Umbilical cord (tissue), 2 donors: ENCODE measurements around the gene STK32B. TPM values are rescaled to one million over a fixed set of nuclear protein-coding genes. Genes with fewer than 3 reads are reported as not detected.
A peak's percentile ranks its signal among the peaks of the same experiment; 100 is the strongest.

Source experiments
- DNase-seq: peaks from one replicate; pipeline ENCODE4 v3.0.0-alpha.2; 2015; ENCODE audit warnings: low spot score
- total RNA-seq: library from RNA; depleted of rRNA; stranded (reverse); fragments of >200 nt; gene quantifications from one replicate; pipeline ENCODE4 v1.2.3, GENCODE V29; 2014; ENCODE audit warnings: low replicate concordance; ENCODE audit not compliant: insufficient read depth

Gene STK32B
- total RNA-seq, 1 donor from 2014 or later = 7.0 TPM

DNA sequence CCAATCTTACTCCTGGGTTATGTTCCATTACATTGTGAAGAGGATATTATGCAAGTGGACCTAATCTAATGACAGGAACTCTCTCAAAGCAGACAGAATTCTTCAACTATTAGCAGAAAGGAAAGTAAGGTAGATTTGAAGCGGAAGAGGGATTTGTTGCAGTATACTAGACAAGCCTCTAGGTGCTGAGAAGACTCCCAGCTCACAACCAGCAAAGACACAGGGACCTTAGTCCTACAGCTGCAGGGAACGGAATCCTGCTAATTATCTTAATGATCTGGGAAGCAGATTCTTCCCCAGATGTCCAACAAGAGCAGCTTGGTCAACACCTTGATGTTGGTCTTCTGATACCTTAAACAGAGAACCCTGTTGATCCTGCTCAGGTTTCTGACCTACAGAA, 73.6 kb downstream of the STK32B start:
- no peak for DNase-seq

DNA sequence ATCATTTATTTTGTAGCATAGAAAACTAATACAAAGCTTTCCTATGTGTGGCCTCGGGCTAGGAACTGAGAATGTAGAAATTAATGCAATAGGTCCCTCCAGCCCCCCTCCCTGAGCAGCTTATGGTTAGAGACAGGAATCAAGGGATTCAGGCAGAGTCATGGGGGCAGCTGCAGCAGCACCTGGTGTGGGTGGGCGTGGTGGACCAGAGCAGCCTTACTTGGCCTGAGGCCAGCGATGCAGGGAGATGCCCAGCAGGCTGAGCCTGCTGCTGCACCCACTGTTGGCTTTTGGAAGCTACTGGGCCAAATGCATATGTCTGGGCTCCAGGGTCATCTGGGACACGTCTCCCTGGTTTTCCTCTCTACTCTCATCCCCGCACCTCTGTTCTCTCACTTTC, 74.0 kb downstream of the STK32B start:
- no peak for DNase-seq

DNA sequence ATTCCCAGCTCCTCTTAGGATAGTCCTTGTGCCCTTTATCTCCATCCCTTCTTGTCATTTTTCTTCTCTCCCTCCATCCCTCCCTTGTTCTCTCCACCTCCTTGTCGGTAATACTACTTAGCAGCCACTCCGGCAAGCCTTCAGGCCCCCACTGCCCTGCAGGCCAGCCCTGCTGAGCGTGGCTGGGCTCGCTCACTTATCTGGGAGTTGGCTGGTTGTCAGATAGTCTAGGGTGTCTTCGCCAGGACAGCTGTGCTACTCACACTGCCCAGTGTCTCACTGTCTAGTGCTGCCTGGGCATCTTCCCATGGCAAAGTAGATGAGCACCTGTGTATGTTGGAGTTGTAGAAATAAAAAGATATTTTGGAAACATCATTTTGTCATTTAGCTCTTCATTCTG, 75.0 kb downstream of the STK32B start:
- no peak for DNase-seq

DNA sequence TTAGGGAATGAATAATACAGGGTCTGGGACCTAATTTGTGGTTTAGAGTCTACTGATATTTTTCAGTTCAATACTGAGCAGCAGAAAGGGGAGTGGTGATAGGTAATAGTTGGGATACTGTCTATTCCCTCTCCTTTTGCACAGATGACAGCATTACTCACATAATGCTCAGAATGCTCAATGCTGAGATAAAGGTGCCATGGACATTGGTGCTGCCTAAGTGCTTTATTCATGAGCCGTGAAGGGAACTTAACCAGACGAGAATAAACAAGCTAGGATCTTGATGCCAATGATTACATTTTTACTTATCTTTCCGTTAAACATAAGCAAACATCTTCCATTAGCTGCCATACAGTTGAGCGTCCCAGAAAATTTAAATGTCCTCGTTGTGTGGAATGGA, 75.6 kb downstream of the STK32B start:
- DNase-seq = no peak

DNA sequence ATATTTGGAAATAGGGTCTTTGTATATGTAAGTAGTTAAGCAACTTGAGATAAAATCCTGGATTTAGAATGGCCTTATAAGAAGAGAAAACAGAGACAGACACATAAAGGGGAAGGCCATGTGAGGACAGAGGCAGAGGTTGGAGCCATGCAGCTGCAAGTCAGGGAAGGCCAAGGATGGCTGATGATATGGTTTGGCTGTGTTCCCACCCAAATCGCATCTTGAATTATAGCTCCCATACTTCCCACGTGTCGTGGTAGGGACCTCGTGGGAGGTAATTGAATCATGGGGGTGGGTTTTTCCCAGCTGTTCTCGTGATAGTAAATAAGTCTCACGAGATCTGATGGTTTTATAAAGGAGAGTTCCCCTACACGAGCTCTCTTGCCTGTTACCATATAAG, 76.3 kb downstream of the STK32B start:
- no peak for DNase-seq

DNA sequence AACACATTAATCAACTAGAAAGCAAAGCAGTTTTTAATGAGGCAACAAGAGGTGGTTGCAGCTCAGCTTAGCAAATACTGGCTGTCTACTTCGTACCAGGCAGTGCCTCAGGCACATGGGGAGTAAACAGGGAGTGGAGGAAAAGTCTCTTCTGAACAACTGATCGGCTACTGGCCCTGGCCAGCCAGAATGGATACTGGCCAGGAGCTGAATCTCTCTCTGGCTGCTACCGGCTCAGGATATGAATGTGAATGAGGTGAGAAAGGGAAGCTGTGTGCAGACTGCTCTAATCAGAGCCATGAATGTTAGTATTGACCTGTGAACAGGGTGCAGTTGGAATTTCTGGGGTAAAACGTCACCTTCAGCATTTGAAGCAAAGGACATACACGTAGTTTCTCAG, 77.3 kb downstream of the STK32B start:
- DNase-seq = no peak

DNA sequence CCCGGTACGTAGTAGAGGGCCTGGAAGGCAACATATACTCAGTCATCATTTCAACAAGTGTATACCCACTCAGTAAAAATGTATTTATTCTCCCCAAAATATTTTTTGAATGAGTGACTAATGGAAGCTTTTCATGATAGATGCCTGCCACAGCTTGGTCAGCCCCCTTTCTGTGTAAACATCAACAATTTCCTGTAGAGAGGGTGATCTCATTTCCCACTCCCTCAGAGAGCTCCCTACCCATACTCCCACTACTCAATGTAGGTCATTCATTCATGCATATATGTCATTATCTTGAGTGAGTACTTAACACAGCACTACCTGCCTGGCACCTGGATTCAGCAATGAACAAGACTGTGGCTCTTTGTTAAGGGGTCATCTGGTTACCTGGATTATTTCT, 81.9 kb downstream of the STK32B start:
- DNase-seq = no peak

DNA sequence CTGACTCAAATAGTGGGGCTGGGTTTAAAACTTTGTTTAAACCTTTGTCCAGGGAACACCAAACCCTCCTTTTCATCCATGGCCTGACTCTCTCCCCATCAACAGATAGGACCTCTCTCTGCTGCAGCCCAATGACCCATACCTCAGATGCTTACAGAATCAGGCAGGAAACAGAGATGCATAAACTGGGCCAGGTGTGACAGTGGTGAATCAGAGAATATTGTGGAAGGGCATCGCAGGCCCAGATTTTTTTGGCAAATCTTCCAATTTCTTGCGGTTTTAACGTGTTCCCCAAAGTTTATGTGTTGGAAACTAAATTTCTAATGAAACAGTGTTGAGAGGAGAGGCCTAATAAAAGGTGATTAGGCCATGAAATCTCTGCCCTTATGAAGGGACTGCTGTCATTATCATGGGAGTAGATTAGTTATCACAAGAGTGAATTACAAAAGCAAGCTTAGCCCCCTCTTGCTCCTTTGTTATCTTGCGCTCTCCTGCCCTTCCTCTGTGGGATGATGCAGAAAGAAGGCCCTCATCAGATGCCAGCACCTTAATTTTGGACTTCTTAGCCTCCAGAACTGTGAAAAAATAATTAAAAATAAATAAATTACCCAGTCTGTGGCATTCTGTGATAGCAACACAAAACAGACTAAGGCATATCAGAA, 82.8 kb downstream of the STK32B start:
- no peak for DNase-seq

DNA sequence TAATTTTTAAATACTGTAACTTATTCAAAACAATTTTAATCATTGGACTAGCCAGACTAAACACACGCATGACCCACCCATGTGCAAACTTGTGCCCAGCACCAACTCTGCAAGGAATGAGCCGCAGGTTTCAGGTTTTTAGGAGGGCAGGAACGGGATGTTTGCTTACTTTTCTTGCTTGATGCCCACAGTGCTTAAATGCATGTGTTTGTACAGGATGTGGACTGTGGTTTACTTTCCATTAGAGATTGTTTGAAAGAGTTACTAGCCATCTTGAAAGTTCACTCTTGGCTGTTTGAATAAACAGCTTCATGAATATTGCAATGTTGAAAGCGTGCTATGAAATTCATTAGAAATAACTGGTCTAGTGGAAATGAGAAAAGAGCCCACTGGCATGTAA, 83.3 kb downstream of the STK32B start:
- no peak for DNase-seq

DNA sequence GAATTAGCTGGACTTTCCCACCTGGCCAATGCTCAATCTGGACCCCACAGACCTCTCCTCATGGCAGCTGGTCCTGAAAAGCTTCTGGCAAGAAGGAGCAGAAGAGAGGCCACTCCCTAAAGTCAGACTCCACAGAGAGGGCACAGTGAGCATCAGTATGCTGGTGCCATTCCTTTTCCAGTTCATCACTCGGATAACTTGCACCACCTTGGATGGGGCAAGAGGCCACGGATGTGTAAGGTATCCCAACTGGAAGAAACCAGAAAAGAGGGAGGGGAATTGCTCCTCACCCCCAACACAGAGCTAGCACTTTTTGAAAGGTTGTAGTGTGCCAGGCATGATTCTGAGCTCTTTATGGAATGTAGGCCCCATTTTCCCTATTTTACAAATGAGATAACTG, 85.9 kb downstream of the STK32B start:
- no peak for DNase-seq

DNA sequence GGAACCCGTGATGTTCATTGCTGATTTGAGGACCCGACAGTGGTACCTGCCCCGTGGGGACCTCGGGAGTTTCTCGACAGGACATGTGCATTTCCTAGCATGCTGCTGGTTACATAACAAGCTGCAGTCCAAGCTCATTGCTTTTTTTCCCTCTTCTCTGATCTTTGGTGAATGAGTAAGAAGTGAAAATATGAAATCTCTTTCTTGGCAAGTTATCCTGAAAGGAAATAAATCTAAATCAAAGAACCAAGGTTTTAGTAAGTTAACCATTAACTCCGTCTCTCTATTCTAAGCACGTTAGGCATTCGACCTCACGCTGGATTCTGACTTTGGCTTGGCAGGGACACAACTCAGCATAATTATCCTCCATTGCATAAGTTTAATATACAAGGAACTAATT, 86.6 kb downstream of the STK32B start:
- peak; percentile 12 for DNase-seq

DNA sequence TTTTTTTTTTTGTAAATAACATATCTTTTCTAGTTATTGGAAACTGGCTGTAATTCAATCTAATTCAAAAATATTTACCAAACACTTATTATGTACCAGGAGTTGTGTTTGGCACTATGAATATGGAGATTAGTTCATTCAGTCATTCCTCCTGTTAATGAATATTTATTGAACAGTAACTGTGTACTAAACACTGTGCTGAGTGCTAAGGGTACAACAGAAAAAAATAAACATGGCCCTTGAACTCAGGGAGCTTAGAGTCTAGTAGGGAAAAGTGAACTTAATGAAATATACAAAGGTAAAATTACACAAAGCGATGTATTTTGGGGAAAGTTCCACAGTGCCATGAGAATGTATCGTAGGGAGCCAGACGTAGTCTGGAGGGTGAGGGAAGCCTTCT, 87.1 kb downstream of the STK32B start:
- DNase-seq = no peak

DNA sequence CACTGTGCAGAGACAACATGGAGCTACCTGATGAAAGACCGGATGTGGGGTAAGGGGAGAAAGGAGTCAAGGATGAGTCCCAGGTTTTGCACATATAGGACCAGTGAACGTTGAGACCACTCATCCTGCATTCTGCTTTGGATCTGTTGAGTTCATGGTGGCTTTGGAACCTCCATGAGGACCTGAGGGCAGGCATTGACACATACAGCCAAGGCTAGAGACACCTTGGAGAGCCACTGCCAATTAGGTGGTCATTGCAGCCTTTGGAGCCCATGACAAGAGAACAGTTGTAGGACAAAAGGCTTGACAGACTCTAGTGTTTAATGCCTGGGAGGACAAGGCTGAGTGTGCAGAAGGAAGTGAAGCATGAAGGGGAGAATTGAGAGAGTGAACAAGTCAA, 87.9 kb downstream of the STK32B start:
- DNase-seq = no peak

DNA sequence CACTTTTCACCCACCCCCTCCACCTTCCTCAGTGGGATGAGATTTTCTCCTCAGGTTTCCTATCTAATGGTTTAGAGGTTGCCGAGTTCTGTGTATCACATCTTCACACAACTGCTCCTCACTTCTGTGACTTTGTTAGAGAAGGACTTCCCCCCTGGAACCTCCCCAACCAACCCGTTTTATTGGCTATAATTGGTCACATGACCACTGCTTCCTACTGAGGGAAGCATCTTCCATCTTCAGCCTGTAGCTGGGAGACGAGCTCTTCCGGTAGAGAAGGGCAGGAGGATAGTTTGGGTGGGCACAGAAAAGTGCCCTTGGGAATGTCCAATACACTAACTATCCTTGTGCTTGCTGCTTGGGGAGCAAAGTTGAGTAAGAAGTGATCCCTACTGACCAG, 90.5 kb downstream of the STK32B start:
- DNase-seq = no peak

DNA sequence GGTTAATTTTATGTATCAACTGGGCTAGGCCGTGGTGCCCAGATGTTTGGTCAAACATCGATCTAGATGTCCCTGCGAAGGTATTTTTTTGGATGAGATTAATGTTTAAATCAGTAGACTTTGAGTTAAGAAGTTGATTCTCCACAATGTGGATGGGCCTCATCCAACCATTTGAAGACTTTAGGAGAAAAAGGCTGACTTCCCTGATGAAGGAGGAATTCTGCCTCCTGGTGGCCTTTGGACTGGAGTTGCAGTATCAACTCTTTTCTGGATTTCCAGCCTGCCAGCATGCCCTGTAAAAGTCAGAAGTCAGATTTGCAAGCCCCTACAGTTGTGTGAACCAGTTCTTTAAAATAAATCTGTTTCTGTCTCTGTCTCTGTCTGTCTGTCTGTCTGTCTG, 91.4 kb downstream of the STK32B start:
- peak; percentile 24 for DNase-seq

DNA sequence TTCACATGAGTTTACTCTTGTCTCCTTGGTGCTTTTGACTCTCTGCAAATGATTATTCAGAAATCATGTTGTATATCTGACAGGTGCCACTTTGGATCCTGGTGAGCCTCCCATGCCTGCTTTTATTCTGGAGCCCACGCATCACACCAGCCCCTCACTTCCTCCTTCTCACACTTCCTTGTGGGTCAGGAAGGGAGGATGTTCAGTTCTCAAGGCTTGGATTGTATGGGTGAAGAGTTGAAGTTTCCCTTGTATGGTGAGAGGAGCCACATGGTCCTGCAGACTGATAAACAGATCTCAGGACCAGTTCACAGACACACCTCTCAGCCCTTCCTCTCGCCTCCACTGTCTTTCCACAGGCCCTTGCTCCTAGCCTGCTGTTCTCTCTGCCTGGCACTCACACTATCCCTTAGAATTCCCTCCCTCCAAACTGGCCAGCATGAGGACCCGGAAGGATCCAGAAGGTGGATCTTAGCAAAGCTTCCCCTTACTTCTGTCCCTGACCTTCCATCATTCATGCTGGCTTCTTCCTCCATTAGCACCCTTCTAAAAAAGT, 92.1 kb downstream of the STK32B start:
- DNase-seq = no peak

DNA sequence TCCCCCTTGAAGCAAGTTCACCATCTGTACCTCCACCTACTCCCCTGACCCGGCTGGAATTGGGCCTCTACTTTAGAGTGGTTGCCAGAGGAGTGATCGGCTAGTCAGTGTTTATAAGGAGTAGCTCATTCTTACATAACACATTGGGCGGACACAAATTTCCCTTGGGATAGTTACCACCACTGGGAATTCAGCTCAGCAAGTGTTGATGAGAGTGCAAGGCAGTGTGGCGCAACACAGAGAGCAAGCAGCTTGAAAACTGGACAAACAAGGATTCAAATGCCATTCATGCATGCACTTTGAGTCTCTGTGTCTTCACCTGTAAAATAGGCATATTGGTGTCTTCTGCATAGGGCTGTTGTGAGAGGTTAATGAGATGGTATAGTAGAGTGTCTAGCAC, 92.7 kb downstream of the STK32B start:
- no peak for DNase-seq

DNA sequence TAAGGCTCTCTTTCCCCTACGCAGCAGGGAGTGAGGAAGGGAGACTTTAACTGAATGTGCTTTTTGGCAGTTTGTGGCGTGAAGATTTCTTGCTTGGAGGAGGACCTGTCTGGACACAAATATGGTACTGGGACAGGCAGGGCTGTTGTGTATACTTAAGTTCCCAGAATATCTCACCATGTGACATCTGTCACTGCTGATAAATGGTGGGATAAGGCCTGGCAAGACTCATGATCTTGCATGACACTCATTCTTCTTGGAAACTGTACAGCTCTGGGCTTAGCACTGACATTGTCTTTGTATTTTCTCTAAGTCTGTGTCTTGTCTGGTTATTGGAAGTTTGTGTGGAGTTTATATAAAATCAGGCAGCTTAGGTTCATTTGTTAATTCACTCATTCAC, 93.1 kb downstream of the STK32B start:
- no peak for DNase-seq

DNA sequence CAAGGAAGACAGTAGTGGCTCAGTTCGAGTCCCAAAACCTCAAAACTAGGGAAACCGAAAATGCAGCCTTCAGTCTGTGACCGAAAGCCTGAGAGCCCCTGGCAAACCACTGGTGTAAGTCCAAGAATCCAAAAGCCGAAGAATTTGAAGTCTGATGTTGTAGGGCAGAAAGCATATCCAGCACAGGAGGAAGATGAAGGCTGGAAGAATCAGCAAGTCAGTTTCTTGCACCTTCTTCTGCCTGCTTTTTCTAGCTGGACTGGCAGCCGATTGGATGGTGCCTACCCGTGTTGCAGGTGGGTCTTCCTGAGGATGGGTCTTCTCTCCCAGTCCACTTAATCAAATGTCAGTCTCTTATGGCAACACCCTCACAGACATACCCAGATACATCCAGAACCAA, 95.0 kb downstream of the STK32B start:
- no peak for DNase-seq

DNA sequence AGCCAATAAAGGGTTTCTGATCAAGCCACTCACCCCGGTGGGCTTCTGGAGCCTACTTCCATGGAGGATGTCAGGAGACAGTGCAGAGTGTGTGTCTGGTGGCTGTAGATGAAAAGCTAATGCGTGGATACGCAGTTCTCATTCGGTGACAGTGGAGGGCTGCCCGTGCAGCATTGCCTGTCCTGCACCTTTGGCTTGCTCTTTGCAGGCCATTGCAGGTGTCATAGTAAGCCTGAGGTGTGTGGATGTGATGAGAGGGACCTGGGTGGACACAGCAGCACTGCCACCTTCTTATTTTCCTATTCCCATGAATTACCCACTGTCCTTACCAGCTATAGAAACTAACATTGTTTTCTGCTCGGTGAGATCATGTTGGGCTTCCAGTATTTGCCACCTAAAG, 101.2 kb downstream of the STK32B start:
- DNase-seq = no peak

DNA sequence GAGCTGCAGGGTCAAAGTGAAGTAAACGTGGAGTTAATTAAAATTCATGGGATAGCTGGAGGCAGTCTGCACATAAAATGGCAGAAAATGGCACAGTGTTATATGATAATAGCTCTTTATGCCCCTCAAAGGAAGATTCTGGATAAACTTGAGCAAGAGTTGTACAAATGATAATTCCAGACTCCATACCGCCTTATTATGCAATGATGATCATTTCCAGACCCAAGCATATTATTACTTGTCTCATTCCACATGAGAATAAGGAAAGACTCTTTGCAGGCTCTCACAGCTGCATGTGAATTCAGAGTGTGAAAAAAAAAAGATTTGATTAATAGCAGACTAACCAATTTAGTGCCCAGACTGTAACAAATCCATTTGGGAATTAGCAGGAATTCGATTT, 105.4 kb downstream of the STK32B start:
- DNase-seq = peak; percentile 53

DNA sequence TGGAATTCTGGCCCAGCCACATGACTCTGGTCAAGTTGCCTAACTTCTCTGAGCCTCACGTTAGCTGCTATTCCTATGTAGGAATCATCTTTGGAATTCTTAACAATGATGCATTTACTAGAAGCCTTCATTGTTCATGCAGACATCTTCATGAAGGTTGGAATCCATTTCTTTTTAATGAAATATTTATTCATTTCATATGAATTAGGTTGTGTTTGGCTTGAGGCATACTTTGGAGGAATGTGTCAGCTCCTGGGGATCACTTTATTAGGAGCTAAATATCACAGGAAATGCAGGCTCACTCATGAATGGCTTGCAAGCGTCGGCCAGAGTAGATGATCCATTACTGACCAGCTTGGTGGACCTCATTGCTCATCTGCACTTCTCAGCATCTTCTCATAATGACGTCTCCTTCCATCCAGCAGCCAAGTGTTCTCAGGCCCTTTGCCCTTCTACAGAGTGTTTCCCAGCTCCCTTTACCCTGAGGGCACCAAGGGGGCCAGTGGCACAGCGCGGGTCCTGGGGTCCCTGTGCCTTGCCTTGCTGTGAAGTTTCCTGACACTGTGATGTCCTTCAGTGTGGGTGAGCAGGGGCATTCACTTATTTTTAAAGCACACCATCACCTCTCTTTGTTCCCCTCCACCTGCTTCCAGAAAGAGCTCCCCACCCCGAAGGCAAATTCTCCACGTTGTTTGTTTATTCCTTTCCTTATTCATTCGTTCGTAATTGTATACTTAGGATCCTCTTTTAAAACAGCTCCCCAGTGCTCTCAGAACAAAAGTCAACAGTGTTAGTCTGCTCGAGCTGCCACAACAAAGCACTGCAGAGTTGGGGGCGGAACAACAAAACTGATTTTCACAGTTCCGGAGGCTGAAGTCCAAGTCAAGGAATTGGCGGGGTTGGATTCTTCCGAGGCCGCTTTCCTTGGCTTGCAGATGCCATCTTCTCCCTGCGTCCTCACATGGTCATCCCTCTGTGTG, 106.8 kb downstream of the STK32B start:
- no peak for DNase-seq

DNA sequence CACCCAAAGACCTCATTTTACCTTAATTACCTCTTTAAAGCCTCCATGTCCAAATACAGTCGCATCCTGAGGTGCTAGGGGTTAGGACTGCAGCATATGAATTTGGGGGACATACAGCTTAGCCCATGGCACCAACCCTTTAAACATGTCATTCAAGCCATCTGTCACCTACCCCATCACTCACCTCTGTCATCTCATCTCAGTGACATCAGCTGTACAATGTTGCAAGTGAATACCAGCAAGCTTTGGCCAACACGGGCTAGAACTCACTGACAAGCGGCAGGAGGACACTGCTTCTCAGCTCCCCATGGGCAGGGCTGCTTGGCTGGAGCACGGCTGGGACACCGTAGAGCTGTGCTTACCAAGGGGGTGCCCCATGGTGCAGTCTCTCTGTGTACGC, 107.5 kb downstream of the STK32B start:
- DNase-seq = no peak
